Neural progenitor cell (in vitro differentiated cells): ENCODE results near the gene SLX4IP. TPM values are rescaled to one million over a fixed set of nuclear protein-coding genes. Genes with fewer than 3 reads are reported as not detected.

Experiments used
- DNase-seq: peaks from one replicate; pipeline ENCODE4 v3.0.0-alpha.2; 2016; ENCODE audit warnings: low spot score
- H2AFZ ChIP-seq: fragments of 200-600 bp; sonication (generic); replicated peaks from 2 replicates; pipeline ENCODE4 v1.6.1; 2016; ENCODE audit warnings: antibody characterized with exemption
- H3F3A ChIP-seq: fragments of 200-600 bp; sonication (generic); 2 replicates; pipeline ENCODE4 v1.6.1; 2016; ENCODE audit warnings: antibody characterized with exemption, low read depth
- H3K27ac ChIP-seq: fragments of 200-600 bp; sonication (generic); 2 replicates; pipeline ENCODE4 v1.5.1; 2016; ENCODE audit warnings: mild to moderate bottlenecking
- H3K27me3 ChIP-seq: fragments of 200-600 bp; sonication (generic); 2 replicates; pipeline ENCODE4 v1.6.1; 2016; ENCODE audit warnings: mild to moderate bottlenecking, moderate library complexity
- H3K36me3 ChIP-seq: fragments of 200-600 bp; sonication (generic); 2 replicates; pipeline ENCODE4 v1.5.1; 2016
- H3K4me1 ChIP-seq: fragments of 200-600 bp; sonication (generic); 2 replicates; pipeline ENCODE4 v1.6.1; 2016; ENCODE audit warnings: mixed run types
- H3K4me2 ChIP-seq: fragments of 200-600 bp; sonication (generic); 2 replicates; pipeline ENCODE4 v1.6.1; 2016
- H3K4me3 ChIP-seq: fragments of 200-600 bp; sonication (generic); 2 replicates; pipeline ENCODE4 v1.5.1; 2016
- H3K79me2 ChIP-seq: fragments of 200-600 bp; sonication (generic); 2 replicates; pipeline ENCODE4 v1.6.1; 2016; ENCODE audit warnings: low read depth
- H3K9ac ChIP-seq: fragments of 200-600 bp; sonication (generic); 2 replicates; pipeline ENCODE4 v1.6.1; 2016
- H3K9me3 ChIP-seq: fragments of 200-600 bp; sonication (generic); 2 replicates; pipeline ENCODE4 v1.5.1; 2016; ENCODE audit warnings: low read depth
- H4K20me1 ChIP-seq: fragments of 200-600 bp; sonication (generic); 2 replicates; pipeline ENCODE4 v1.6.1; 2016; ENCODE audit warnings: low read depth
- H3K27ac Mint-ChIP-seq: 3 replicates; pipeline ENCODE4 v1.8.0; 2021; ENCODE audit warnings: mixed read lengths
- H3K27me3 Mint-ChIP-seq: 2 replicates; pipeline ENCODE4 v1.8.0; 2022; ENCODE audit warnings: low read depth, mild to moderate bottlenecking, inconsistent platforms, moderate library complexity, mixed read lengths; ENCODE audit not compliant: insufficient read depth
- H3K36me3 Mint-ChIP-seq: 3 replicates; pipeline ENCODE4 v1.8.0; 2021; ENCODE audit warnings: mixed read lengths
- H3K4me1 Mint-ChIP-seq: 3 replicates; pipeline ENCODE4 v1.8.0; 2021; ENCODE audit warnings: mixed read lengths
- H3K4me3 Mint-ChIP-seq: 3 replicates; pipeline ENCODE4 v1.8.0; 2021; ENCODE audit warnings: mild to moderate bottlenecking, moderate library complexity, mixed read lengths
- H3K9me3 Mint-ChIP-seq: 3 replicates; pipeline ENCODE4 v1.8.0; 2020; ENCODE audit warnings: mixed read lengths
- CTCF ChIP-seq: fragments of 200-600 bp; sonication (generic); IDR thresholded peaks from 2 replicates; pipeline ENCODE4 v1.5.1; 2017; ENCODE audit warnings: antibody characterized with exemption, mild to moderate bottlenecking
- EZH2 ChIP-seq: fragments of 200-600 bp; sonication (generic); IDR thresholded peaks from 2 replicates; pipeline ENCODE4 v1.6.1; 2017; ENCODE audit warnings: antibody characterized with exemption, mild to moderate bottlenecking, moderate library complexity
- EZH2phosphoT487 ChIP-seq: fragments of 200-600 bp; sonication (generic); IDR thresholded peaks from 2 replicates; pipeline ENCODE4 v1.6.1; 2017; ENCODE audit warnings: antibody characterized with exemption
- total RNA-seq: library from RNA; depleted of rRNA; stranded (reverse); fragments of >200 nt; gene quantifications from 2 replicates; pipeline ENCODE4 v1.2.3, GENCODE V29; 2015; ENCODE audit warnings: low replicate concordance

The SLX4IP gene
- total RNA-seq, 1 donor from 2014 or later, result 9.5 TPM

GRCh38 chr20:10560686-10561085, 125.6 kb downstream of the SLX4IP start:
- peaks cover 54% of the 10 kb centered on the region for H3K4me1 Mint-ChIP-seq
- Histone ChIP-seq H3K4me3 (no peak overlapping the region), H3K27me3 (no peaks in the 10 kb centered on the region), H3K4me1 (peaks cover 45% of the 10 kb centered on the region), H3K9me3 (no peaks in the 10 kb centered on the region), H3K79me2 (peaks cover 3% of the 10 kb centered on the region), H3K9ac (no peak overlapping the region), H3K27ac (no peak overlapping the region), H2AFZ (no peak overlapping the region), H4K20me1 (no peaks in the 10 kb centered on the region), H3K4me2 (no peak overlapping the region), H3F3A (peaks cover 5% of the 10 kb centered on the region), H3K36me3 (peaks cover 3% of the 10 kb centered on the region)
- H3K9me3 Mint-ChIP-seq, result peaks cover 15% of the 10 kb centered on the region
- H3K4me3 Mint-ChIP-seq, result no peak overlapping the region
- peaks cover 14% of the 10 kb centered on the region for H3K36me3 Mint-ChIP-seq
- no peak for DNase-seq
- peaks cover 2% of the 10 kb centered on the region for H3K27me3 Mint-ChIP-seq
- H3K27ac Mint-ChIP-seq, result no peak overlapping the region
- TF ChIP-seq CTCF, result no peak
- no peak for TF ChIP-seq EZH2phosphoT487
- no peak for TF ChIP-seq EZH2

- no peaks in the 10 kb centered on the region for H4K20me1 ChIP-seq
- peaks cover 15% of the 10 kb centered on the region for H3K9me3 Mint-ChIP-seq
- DNase-seq, result no peak
- H3K36me3 Mint-ChIP-seq, result peaks cover 15% of the 10 kb centered on the region
- H3K9ac ChIP-seq, result no peak overlapping the region
- no peaks in the 10 kb centered on the region for H3K9me3 ChIP-seq
- peaks cover 3% of the 10 kb centered on the region for H3K36me3 ChIP-seq
- peaks cover 39% of the 10 kb centered on the region for H3K4me1 ChIP-seq
- peaks cover 54% of the 10 kb centered on the region for H3K4me1 Mint-ChIP-seq
- no peak overlapping the region for H3K4me3 ChIP-seq
- no peak overlapping the region for H3K4me2 ChIP-seq
- TF ChIP-seq EZH2phosphoT487, result no peak
- TF ChIP-seq EZH2, result no peak
- no peak for TF ChIP-seq CTCF
- no peak overlapping the region for H3K27ac Mint-ChIP-seq
- H3K4me3 Mint-ChIP-seq, result no peak overlapping the region
- H2AFZ ChIP-seq, result no peak overlapping the region
- H3K27ac ChIP-seq, result no peak overlapping the region
- H3F3A ChIP-seq, result peaks cover 5% of the 10 kb centered on the region
- H3K27me3 ChIP-seq, result no peaks in the 10 kb centered on the region
- peaks cover 3% of the 10 kb centered on the region for H3K79me2 ChIP-seq
- H3K27me3 Mint-ChIP-seq, result peaks cover 2% of the 10 kb centered on the region
Observed at GRCh38 chr20:10561302-10561701, 126.2 kb downstream of the SLX4IP start.

GRCh38 chr20:10562899-10563298, 127.8 kb downstream of the SLX4IP start:
- Histone ChIP-seq H3K36me3 (peaks cover 3% of the 10 kb centered on the region), H3K4me1 (peaks cover 36% of the 10 kb centered on the region), H3K27me3 (no peaks in the 10 kb centered on the region), H3K9me3 (no peaks in the 10 kb centered on the region), H2AFZ (no peak overlapping the region), H3K4me2 (no peak overlapping the region), H3F3A (peaks cover 5% of the 10 kb centered on the region), H3K4me3 (no peak overlapping the region), H3K9ac (no peak overlapping the region), H3K79me2 (peaks cover 3% of the 10 kb centered on the region), H3K27ac (no peak overlapping the region), H4K20me1 (no peaks in the 10 kb centered on the region)
- Mint-ChIP-seq H3K4me1 (peaks cover 41% of the 10 kb centered on the region), H3K27ac (no peak overlapping the region), H3K36me3 (peaks cover 24% of the 10 kb centered on the region), H3K4me3 (no peak overlapping the region), H3K9me3 (peaks cover 15% of the 10 kb centered on the region), H3K27me3 (peaks cover 2% of the 10 kb centered on the region)
- no peak for DNase-seq
- TF ChIP-seq EZH2 (no peak), CTCF (no peak), EZH2phosphoT487 (no peak)
